HL-60 (cell line): ENCODE measurements around the gene ASRGL1.

ENCODE experiments used
- CTCF ChIP-seq: IDR thresholded peaks from one replicate; pipeline ENCODE4 v1.5.1; 2011; ENCODE audit warnings: low read length, control low read depth, inconsistent platforms; ENCODE audit not compliant: insufficient read depth
- POLR2AphosphoS5 ChIP-seq: IDR thresholded peaks from 2 replicates; pipeline ENCODE4 v1.6.1; 2012; ENCODE audit warnings: low read depth
- REST ChIP-seq: IDR thresholded peaks from 2 replicates; pipeline ENCODE4 v1.6.1; 2012; ENCODE audit warnings: low read depth; ENCODE audit not compliant: insufficient replicate concordance

- TF ChIP-seq CTCF (no peak), POLR2AphosphoS5 (no peak), REST (no peak)
These were observed 96.1 kb downstream of the ASRGL1 start for GRCh38 chr11:62433141-62433903.
